Brain microvascular endothelial cell (primary cell): ENCODE measurements around the gene RECQL5.

ENCODE experiments used
- DNase-seq: peaks from one replicate; pipeline ENCODE4 v3.0.0-alpha.2; 2020
- H3K27ac ChIP-seq: fragments of 250-450 bp; sonication (Bioruptor Pico); 2 replicates; pipeline ENCODE4 v1.5.1; 2020; ENCODE audit warnings: mild to moderate bottlenecking, moderate library complexity
- H3K27me3 ChIP-seq: fragments of 250-450 bp; sonication (Bioruptor Pico); replicated peaks from 2 replicates; pipeline ENCODE4 v1.5.1; 2020; ENCODE audit warnings: mild to moderate bottlenecking
- H3K36me3 ChIP-seq: fragments of 250-450 bp; sonication (Bioruptor Pico); replicated peaks from 2 replicates; pipeline ENCODE4 v1.5.1; 2020; ENCODE audit warnings: mild to moderate bottlenecking
- H3K4me3 ChIP-seq: 2 replicates; pipeline ENCODE4 v1.5.1; 2011; ENCODE audit warnings: low read depth, mild to moderate bottlenecking, control low read depth, low read length, moderate library complexity
- in situ Hi-C: cut with HindIII; loops from 2 replicates; pipeline ENCODE4 v1.10.0; 2017; ENCODE audit warnings: low sequenced_read_pairs, low pct_ligation_motif_present
- TF ChIP-seq, protein P1 (sequence below): IDR thresholded peaks from 2 replicates; pipeline ENCODE4 v1.5.1; 2011; ENCODE audit warnings: low read depth, mild to moderate bottlenecking, moderate library complexity, low read length, control low read depth, inconsistent platforms; ENCODE audit errors: missing control alignments

Gene RECQL5

DNA sequence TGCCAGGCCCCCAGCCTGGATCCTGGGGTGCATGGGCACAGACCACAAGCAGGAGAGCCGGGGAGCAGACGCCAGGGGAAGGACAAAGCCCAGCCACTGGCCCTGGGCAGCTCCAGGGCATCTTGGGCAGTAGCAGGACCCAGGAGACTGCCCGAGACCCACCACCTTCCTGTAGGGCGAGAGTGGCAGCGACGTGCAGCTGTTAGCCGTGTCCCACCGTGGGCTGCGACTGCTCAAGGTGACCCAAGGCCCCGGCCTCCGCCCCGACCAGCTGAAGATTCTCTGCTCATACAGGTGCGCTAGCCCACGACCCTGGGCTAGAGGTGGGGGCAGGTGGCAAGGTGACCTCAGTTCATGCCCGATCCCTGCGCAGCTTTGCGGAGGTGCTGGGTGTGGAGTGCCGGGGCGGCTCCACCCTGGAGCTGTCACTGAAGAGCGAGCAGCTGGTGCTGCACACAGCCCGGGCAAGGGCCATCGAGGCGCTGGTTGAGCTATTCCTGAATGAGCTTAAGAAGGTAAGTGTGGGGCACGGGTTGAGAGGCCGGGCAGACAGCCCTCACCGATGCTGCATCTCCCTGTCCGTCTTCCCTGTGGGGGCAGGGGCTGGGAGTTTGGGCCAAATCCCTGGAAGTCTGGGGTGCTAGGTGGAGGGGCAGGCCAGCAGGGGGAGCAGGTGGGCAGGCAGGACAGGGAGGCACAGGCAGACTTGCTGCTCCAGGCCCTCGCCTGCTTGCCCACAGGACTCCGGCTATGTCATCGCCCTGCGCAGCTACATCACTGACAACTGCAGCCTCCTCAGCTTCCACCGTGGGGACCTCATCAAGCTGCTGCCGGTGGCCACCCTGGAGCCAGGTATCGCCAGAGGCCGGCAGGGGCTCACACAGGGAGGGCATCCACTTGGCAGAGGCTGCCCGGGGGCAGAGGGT, 47.2 kb downstream of the RECQL5 start:
- Histone ChIP-seq H3K27ac (no peak overlapping the region), H3K27me3 (no peaks in the 10 kb centered on the region), H3K36me3 (no peaks in the 10 kb centered on the region), H3K4me3 (no peak overlapping the region)
- TF ChIP-seq, protein P1, sequence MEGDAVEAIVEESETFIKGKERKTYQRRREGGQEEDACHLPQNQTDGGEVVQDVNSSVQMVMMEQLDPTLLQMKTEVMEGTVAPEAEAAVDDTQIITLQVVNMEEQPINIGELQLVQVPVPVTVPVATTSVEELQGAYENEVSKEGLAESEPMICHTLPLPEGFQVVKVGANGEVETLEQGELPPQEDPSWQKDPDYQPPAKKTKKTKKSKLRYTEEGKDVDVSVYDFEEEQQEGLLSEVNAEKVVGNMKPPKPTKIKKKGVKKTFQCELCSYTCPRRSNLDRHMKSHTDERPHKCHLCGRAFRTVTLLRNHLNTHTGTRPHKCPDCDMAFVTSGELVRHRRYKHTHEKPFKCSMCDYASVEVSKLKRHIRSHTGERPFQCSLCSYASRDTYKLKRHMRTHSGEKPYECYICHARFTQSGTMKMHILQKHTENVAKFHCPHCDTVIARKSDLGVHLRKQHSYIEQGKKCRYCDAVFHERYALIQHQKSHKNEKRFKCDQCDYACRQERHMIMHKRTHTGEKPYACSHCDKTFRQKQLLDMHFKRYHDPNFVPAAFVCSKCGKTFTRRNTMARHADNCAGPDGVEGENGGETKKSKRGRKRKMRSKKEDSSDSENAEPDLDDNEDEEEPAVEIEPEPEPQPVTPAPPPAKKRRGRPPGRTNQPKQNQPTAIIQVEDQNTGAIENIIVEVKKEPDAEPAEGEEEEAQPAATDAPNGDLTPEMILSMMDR = peak; percentile 79
- no peak for DNase-seq
- in situ Hi-C loops = no loop called here

DNA sequence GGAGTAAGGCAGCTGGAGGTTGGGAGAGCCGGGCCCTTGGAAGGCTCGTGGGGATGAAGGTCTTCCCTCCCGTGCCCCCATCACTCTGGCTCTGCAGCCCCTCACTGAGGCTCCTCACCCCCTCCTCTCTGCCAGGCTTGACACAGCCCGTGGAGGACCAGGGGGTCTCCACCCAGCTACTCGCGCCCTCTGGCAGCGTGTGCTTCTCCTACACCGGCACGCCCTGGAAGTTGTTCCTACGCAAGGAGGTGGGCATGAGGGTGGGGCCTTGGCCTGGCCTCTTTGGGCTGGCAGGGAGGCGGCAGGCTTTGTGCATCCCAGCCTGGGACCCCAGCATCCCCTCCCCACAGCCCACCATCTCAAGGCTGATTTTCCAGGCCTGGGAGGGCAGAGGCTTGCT, 49.3 kb downstream of the RECQL5 start:
- Histone ChIP-seq H3K27me3 (no peaks in the 10 kb centered on the region), H3K27ac (no peak overlapping the region), H3K4me3 (no peak overlapping the region), H3K36me3 (no peaks in the 10 kb centered on the region)
- TF ChIP-seq, protein P1 = no peak
- in situ Hi-C loops = no loop called here
- no peak for DNase-seq

DNA sequence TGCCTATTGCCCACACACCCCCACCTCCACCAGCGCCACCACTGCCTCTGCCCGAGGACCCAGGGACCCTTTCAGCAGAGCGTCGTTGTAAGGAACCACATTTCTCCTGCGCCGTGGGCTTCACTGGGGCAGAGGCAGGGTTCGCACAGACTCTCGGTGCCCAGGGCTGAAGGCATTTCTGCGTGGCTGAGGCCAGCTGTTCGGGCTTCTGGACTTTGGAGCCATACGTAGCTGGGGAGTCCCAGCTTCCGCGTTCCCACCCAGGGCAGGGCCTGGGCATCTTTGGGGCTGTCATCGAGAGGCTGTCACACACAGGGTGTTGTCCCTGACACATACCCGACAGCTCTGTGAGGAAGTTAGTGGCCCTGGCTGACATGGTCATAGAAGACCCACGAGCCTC, 49.7 kb downstream of the RECQL5 start:
- no peak overlapping the region for H3K27ac ChIP-seq
- in situ Hi-C loops = no loop called here
- no peaks in the 10 kb centered on the region for H3K36me3 ChIP-seq
- TF ChIP-seq, protein P1 = no peak
- no peak overlapping the region for H3K4me3 ChIP-seq
- no peak for DNase-seq
- no peaks in the 10 kb centered on the region for H3K27me3 ChIP-seq

DNA sequence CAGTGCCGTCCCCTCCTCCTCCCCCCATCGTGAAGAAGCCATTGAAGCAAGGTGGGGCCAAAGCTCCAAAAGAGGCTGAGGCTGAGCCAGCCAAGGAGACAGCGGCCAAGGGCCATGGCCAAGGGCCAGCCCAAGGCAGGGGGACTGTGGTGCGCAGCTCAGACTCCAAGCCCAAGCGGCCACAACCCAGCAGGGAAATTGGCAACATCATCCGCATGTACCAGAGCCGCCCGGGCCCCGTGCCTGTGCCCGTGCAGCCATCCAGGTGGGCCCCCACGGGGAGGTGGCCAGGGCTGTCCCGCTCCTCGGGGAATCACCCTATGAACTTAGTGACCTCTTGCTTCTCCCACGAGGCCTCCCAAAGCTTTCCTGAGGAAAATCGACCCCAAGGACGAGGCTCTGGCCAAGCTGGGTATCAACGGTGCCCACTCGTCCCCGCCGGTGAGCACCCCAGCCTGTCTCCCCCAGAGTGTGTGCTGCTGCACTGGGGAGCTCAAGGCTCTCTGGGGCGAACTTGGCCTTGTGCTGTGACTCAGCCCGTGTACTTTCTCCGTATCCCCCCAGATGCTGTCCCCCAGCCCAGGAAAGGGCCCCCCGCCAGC, 50.3 kb downstream of the RECQL5 start:
- H3K27me3 ChIP-seq = no peaks in the 10 kb centered on the region
- in situ Hi-C loops = no loop called here
- H3K36me3 ChIP-seq = no peaks in the 10 kb centered on the region
- no peak for DNase-seq
- no peak overlapping the region for H3K27ac ChIP-seq
- no peak overlapping the region for H3K4me3 ChIP-seq
- TF ChIP-seq, protein P1 = no peak

DNA sequence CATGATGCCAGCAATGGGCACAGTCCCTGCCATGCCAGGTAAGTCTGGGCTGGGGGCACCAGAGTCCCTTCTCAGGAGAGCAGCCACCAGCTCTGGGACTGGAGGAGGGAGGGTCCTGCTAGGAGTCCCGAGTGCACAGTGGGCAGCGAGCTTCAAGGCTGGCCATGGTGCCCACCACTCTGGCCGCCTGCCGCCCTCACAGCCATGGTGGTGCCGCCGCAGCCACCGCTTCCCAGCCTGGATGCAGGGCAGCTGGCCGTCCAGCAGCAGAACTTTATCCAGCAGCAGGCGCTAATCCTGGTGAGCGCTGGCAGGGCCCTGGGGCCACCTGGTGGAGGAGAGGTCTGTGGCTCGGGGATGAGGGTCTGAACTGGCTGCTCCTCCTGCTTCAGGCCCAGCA, 51.7 kb downstream of the RECQL5 start:
- in situ Hi-C loops = no loop called here
- H3K36me3 ChIP-seq = no peaks in the 10 kb centered on the region

More for the DNA sequence above, 51.7 kb downstream of the RECQL5 start:
- no peak overlapping the region for H3K4me3 ChIP-seq
- DNase-seq = no peak
- TF ChIP-seq, protein P1 = no peak
- no peak overlapping the region for H3K27ac ChIP-seq
- no peaks in the 10 kb centered on the region for H3K27me3 ChIP-seq
